Fibroblast of skin of back (primary cell): Measurements from ENCODE around the gene LRRC3C. TPM values are rescaled to one million over a fixed set of nuclear protein-coding genes. Genes with fewer than 3 reads are reported as not detected.
"Not testable (repeated sequence)": the region's sequence is repeated elsewhere in the genome, so short reads cannot be mapped to it uniquely, and the experiment has no call there.

Source experiments
- DNase-seq: peaks from one replicate; pipeline ENCODE4 v3.0.0-alpha.2; 2013
- polyA plus RNA-seq, 2 experiments: library from polyadenylated mRNA; unstranded; fragments of 120-200 nt; gene quantifications; one replicate each; pipeline ENCODE4 v1.2.1, GENCODE V29; 2013; ENCODE audit not compliant: insufficient read length in 2 of 2

Gene LRRC3C, protein sequence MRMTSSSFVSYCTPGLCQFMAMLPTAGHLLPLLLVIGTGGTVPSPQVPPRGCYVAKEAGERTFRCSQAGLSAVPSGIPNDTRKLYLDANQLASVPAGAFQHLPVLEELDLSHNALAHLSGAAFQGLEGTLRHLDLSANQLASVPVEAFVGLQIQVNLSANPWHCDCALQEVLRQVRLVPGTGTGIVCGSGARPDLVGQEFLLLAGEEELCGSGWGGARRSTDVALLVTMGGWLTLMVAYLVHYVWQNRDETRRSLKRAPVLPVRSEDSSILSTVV
- polyA plus RNA-seq (2013, experiment 1 of 2; ENCODE audit: insufficient read length) = not detected
- not detected for polyA plus RNA-seq (2013, experiment 2 of 2; ENCODE audit: insufficient read length)

GRCh38 chr17:39927101-39927928 lies at the start of gene LRRC3C, which contains the start of gene ORMDL3:
LRRC3C (plus strand) TSS chr17:39927732; CDS start chr17:39941524, 13,792 bp downstream.
ORMDL3 (minus strand) TSS chr17:39927601; CDS start chr17:39924203, 3,398 bp downstream.
- peak; percentile 90 for DNase-seq

DNA sequence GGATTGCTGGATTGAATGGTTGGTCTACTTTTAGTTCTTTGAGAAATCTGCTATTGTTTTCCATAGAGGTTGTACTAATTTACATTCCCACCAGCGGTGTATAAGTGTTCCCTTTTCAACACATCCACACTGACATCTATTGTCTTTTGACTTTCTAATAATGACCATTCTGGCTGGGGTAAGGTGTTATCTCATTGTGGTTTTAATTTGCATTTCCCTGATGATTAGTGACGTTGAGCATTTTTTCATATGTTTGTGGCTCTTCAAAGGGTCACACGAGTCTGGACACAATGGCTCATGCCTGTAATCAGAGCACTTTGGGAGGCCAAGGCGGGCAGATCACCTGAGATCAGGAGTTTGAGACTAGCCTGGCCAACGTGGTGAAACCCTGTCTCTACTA lies 41.4 kb upstream of the LRRC3C start:
- not testable (repeated sequence) for DNase-seq

DNA sequence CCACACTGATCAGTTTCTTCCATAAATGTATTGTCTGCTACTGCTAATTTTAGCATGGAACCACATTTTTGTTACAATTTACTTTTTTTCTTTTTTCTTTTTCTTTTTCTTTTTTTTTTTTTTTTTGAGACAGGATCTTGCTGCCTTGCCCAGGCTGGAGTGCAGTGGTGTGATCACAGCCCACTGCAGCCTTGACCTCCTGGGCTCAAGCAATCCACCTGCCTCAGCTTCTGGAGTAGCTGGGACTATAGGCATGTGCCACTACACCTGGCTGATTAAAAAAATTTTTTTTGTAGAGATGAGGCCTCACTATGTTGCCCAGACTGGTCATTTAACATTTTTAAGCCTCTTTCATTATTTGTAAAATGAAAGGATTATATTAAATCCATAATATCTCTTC lies 40.5 kb upstream of the LRRC3C start:
- DNase-seq = no peak

- DNase-seq = no peak
Measured at GRCh38 chr17:39889200-39889599, 38.3 kb upstream of the LRRC3C start.

GRCh38 chr17:39894681-39895376 lies 32.7 kb upstream of the LRRC3C start:
- no peak for DNase-seq

- no peak for DNase-seq
Measured at GRCh38 chr17:39898088-39898487, 29.4 kb upstream of the LRRC3C start.

DNA sequence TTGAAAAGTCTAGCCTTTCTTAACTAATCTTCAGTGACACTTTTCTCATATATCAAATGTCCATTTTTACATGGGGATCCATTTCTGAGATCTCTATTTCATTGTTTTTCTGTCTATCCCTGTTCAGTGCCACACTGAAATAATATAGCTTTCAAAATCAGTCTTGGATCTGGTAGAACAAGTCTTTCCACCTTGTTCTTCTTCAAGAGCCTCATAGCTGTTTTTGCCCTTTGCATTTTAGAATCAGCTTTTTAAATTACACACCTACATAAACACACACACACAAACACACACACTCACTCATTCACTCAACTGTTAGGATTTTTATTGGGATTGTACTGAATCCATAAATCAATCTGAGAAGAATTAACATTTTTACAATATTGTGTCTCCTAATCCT lies 28.3 kb upstream of the LRRC3C start:
- no peak for DNase-seq

GRCh38 chr17:39902027-39902426 lies 25.5 kb upstream of the LRRC3C start:
- DNase-seq = not testable (repeated sequence)

GRCh38 chr17:39903158-39903884 lies 24.2 kb upstream of the LRRC3C start:
- DNase-seq = peak; percentile 56

DNA sequence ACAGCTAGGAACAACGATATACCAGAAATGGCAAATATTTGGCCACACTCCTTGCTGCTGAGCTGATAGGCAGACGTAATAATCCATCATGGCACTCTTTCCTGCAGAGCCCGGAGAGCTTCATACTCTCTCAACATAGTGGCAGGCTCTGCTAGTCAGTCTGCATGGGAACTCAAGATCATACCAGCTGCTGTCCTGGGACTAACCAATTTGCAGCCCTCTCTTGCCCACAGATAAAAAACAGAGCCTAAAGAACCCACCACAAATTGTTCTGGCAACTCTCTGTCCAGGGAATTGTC lies 22.6 kb upstream of the LRRC3C start:
- no peak for DNase-seq

DNA sequence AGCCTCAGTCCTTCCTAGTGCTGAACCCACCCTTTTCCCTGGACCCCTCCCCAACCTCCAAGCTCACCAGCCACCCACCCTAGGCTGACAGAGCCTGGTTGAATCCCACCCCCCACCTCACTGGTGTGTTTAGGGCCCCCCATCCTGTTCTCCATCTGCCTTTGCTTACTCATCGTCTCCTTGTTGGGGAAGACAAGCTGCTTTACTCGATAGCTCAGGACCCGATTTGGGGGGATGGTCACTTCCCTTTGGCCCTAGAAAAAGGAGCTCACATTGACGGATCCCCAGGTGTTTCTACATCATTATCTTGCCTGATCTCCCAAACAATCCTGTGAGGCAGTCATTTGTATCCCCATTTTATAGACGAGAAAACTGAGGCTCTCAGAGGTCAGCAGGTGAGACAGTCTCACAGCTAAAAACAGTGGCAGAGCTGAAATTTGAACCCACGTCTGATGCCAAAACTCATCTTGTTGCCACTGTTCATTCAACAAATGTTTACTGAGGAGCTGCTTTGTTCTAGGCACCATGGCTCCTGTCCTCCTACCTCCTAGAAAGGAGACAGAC lies 18.7 kb upstream of the LRRC3C start:
- no peak for DNase-seq

- no peak for DNase-seq
Measured at GRCh38 chr17:39913989-39914388, 13.5 kb upstream of the LRRC3C start.

DNA sequence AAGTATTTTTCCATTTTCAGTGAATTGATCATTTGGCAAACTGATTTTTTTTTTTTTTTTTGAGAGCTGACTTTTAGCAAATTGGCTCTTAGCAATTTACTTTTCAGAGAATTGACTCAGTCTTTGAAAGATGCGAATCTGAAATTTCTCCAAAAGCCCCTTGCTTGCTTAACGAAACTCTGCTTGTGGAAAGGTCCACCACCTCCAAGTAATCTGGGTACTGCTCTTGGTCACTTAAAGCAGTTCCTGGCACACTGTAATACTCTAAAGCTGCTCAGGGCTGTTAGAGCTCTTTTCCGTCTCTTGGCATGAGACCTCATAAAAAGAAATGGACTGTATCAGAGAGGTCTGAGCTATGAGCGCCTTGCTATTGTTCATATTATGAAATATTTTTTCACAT lies 12.0 kb upstream of the LRRC3C start:
- DNase-seq = no peak

GRCh38 chr17:39916918-39917317 lies 10.6 kb upstream of the LRRC3C start:
- DNase-seq = no peak

DNA sequence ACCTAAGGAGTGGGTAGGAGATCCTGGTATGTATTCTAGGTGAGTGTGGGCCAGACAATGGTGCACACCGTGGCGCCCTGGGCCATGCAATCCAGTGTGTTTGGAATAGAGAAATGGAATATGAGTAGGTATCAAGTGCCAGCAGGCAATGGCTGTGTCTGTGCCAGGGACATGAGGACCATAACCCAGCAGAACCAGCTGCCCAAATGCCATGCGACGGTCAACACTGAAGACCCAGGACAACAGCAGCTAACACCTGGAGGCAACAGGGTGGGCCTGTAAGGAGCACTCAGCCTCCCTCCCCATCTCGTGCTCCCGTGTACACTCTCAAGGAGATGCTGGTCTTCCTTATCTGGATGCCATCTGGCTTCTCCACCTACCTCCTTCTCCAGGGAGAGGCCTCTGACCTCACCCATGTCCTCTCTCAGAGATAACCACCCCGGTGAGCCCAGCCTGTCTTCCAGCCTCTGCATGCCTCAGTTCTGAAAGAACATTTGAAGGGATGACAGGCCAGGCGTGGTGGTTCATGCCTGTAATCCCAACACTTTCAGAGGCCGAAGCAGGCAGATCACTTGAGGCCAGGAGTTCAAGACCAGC lies 8.3 kb upstream of the LRRC3C start:
- DNase-seq = no peak

- no peak for DNase-seq
Measured at GRCh38 chr17:39920218-39921210, 7.0 kb upstream of the LRRC3C start.

DNA sequence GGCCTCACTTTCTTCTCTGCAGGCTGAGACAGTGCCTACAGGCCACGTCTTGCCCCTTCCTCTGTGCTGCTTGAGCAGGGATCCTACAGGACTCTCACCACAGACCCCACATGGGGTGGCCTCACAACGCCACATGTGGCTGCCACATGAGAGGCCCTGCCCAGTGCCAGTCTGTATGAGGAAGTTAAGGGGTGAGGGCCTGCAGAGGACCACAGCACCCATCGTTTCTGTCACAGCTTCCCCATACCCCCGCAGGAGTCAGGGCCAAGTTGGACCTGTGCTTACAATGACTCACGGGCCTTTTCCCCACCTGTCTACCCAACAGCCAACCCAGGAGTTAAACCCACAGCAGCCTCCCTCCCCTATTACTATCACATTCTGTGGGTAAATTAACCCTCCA lies 6.2 kb upstream of the LRRC3C start:
- DNase-seq = no peak

DNA sequence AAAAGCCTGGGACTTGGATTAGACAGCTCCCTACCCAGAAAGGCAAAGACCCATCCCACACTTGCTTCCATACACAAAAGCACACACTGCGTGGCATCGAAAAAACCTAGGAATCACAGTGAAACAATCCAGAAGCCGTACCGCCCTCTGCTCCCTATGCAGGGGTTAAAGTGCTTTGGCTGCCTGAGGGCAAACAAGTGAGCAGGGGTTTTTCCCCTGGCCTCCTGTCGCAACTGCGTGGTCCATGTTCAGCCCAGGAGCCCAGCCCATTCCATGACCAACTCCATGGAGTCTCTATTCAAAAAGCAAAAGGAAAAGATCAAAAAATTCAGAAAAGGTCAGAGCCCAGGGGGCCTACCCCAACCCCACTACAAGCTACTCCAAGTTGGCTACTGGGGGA lies 5.5 kb upstream of the LRRC3C start:
- DNase-seq = no peak

- DNase-seq = no peak
Measured at GRCh38 chr17:39923230-39923629, 4.3 kb upstream of the LRRC3C start.
